DMS114 treated with DMSO at 0.1 percent for 48 hours (cell line): ENCODE measurements around the gene ATRIP.

Experiments used
- DNase-seq: peaks from one replicate; lab custom pipeline; 2025; ENCODE audit not compliant: unreplicated experiment; lab: John Stamatoyannopoulos, UW

The ATRIP gene

GRCh38 chr3:48409291-48410201 lies 37.0 kb upstream of the ATRIP start:
- DNase-seq: no peak

- DNase-seq: no peak
Measured at GRCh38 chr3:48410205-48411040, 36.1 kb upstream of the ATRIP start.

GRCh38 chr3:48411041-48411588 lies 35.4 kb upstream of the ATRIP start:
- no peak for DNase-seq

- no peak for DNase-seq
Measured at GRCh38 chr3:48411606-48412374, 34.7 kb upstream of the ATRIP start.

GRCh38 chr3:48412375-48413001 lies 34.0 kb upstream of the ATRIP start:
- no peak for DNase-seq

GRCh38 chr3:48413086-48413485 lies 33.5 kb upstream of the ATRIP start:
- DNase-seq: no peak

- no peak for DNase-seq
Measured at GRCh38 chr3:48413611-48414010, 32.9 kb upstream of the ATRIP start.

GRCh38 chr3:48414376-48415250 lies 31.9 kb upstream of the ATRIP start:
- no peak for DNase-seq

GRCh38 chr3:48415251-48415953 lies 31.1 kb upstream of the ATRIP start:
- DNase-seq: no peak

GRCh38 chr3:48416091-48416505 lies 30.4 kb upstream of the ATRIP start:
- no peak for DNase-seq

GRCh38 chr3:48416546-48416945 lies 30.0 kb upstream of the ATRIP start:
- no peak for DNase-seq

- no peak for DNase-seq
Measured at GRCh38 chr3:48417529-48418108, 28.9 kb upstream of the ATRIP start.

- no peak for DNase-seq
Measured at GRCh38 chr3:48418140-48418539, 28.4 kb upstream of the ATRIP start.

- DNase-seq: no peak
Measured at GRCh38 chr3:48418651-48419050, 27.9 kb upstream of the ATRIP start.

GRCh38 chr3:48419149-48419548 lies 27.4 kb upstream of the ATRIP start:
- no peak for DNase-seq

- DNase-seq: no peak
Measured at GRCh38 chr3:48419597-48419996, 26.9 kb upstream of the ATRIP start.

GRCh38 chr3:48420561-48420960 lies 26.0 kb upstream of the ATRIP start:
- DNase-seq: no peak

- no peak for DNase-seq
Measured at GRCh38 chr3:48422272-48422671, 24.3 kb upstream of the ATRIP start.

GRCh38 chr3:48422681-48423080 lies 23.9 kb upstream of the ATRIP start:
- no peak for DNase-seq
